OCI-LY3 (cell line): ENCODE results near the gene SP1.

ENCODE experiments used
- H2AFZ ChIP-seq: fragments of 200-600, 300-600 bp; shearing (Covaris generic); 2 replicates; pipeline ENCODE4 v1.6.0; 2014; ENCODE audit warnings: antibody characterized with exemption, low read depth, low read length
- H3K27ac ChIP-seq: fragments of 200-600, 300-600 bp; sonication (generic); 2 replicates; pipeline ENCODE4 v1.5.1; 2014; ENCODE audit warnings: mild to moderate bottlenecking, low read length, moderate library complexity, mixed read lengths
- H3K27me3 ChIP-seq: fragments of 200-600, 300-600 bp; sonication (generic); 2 replicates; pipeline ENCODE4 v1.6.1; 2014; ENCODE audit warnings: low read depth, low read length, mixed read lengths
- H3K36me3 ChIP-seq: fragments of 200-600, 300-600 bp; sonication (generic); replicated peaks from 2 replicates; pipeline ENCODE3; 2014; ENCODE audit warnings: low read depth, low read length, mixed read lengths
- H3K4me1 ChIP-seq: fragments of 300-600, 200-600 bp; sonication (generic); 2 replicates; pipeline ENCODE4 v1.6.1; 2014; ENCODE audit warnings: low read length, mixed read lengths
- H3K4me2 ChIP-seq: fragments of 200-600, 300-600 bp; sonication (generic); 2 replicates; pipeline ENCODE4 v1.6.1; 2014; ENCODE audit warnings: low read length, mixed read lengths
- H3K4me3 ChIP-seq: fragments of 300-600, 200-600 bp; sonication (generic); 2 replicates; pipeline ENCODE4 v1.5.1; 2014; ENCODE audit warnings: antibody characterized with exemption, mild to moderate bottlenecking, low read length, moderate library complexity
- H3K79me2 ChIP-seq: fragments of 300-600, 200-600 bp; shearing (Covaris generic); 2 replicates; pipeline ENCODE4 v1.6.1; 2014; ENCODE audit warnings: mild to moderate bottlenecking, low read length, mixed read lengths
- H3K9ac ChIP-seq: fragments of 300-600, 200-600 bp; shearing (Covaris generic); 2 replicates; pipeline ENCODE4 v1.6.0; 2014; ENCODE audit warnings: mild to moderate bottlenecking, low read length, moderate library complexity
- H3K9me3 ChIP-seq: fragments of 200-600, 300-600 bp; shearing (Covaris generic); 2 replicates; pipeline ENCODE4 v1.6.1; 2014; ENCODE audit warnings: low read length, mixed read lengths; ENCODE audit not compliant: insufficient read depth
- H4K20me1 ChIP-seq: fragments of 200-600, 300-600 bp; sonication (generic); 2 replicates; pipeline ENCODE4 v1.6.1; 2016; ENCODE audit warnings: low read length, mixed read lengths; ENCODE audit not compliant: insufficient read depth
- EZH2phosphoT487 ChIP-seq: fragments of 200-600 bp; shearing (Covaris generic); IDR thresholded peaks from 2 replicates; pipeline ENCODE4 v1.6.1; 2018; ENCODE audit warnings: antibody characterized with exemption, mixed run types, low read depth
- TF ChIP-seq, protein P1 (sequence below): fragments of 200-600, 300-600 bp; sonication (generic); IDR thresholded peaks from 2 replicates; pipeline ENCODE4 v1.5.1; 2014; ENCODE audit warnings: antibody characterized with exemption, low read length, low read depth

The SP1 gene

DNA sequence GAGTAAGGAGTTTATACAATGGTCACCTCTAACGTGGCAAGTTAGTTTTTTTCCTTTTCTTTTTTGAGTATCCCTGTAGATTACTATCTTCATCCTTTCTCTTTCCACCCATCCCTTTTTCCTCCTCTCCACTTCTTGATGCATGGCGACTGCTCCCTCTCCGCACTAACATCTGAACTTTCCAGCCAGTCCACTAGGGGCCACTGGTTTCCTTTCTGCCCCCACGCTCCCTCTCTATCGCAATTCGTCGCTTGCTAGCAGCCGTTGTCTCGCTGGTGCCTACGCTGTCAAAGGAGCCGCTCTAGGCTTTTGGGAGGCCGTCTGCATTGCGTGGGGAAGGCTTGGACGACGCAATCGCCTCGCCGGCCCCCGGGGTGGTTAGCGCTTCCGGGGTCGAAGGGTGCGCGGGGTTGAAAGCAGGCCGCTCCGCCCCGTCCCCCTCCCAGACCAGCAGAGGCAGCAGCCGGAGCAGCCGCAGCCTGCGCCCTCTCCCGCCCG is 71.7 kb downstream of the SP1 start, which contains the start of gene PCBP2:
Gene PCBP2 (plus strand): TSS at position 442 of the 498 bp plus-strand sequence. CDS start 2,699 bp downstream, outside the sequence.
- peaks cover 31% of the 10 kb centered on the region for H4K20me1 ChIP-seq
- H3K27me3 ChIP-seq, result no peaks in the 10 kb centered on the region
- peak within 1 kb of the TSS; percentile 87 for H3K4me2 ChIP-seq
- H3K27ac ChIP-seq, result peak within 1 kb of the TSS; percentile 74
- peak within 1 kb of the TSS; percentile 96 for H3K9ac ChIP-seq
- TF ChIP-seq, protein P1, sequence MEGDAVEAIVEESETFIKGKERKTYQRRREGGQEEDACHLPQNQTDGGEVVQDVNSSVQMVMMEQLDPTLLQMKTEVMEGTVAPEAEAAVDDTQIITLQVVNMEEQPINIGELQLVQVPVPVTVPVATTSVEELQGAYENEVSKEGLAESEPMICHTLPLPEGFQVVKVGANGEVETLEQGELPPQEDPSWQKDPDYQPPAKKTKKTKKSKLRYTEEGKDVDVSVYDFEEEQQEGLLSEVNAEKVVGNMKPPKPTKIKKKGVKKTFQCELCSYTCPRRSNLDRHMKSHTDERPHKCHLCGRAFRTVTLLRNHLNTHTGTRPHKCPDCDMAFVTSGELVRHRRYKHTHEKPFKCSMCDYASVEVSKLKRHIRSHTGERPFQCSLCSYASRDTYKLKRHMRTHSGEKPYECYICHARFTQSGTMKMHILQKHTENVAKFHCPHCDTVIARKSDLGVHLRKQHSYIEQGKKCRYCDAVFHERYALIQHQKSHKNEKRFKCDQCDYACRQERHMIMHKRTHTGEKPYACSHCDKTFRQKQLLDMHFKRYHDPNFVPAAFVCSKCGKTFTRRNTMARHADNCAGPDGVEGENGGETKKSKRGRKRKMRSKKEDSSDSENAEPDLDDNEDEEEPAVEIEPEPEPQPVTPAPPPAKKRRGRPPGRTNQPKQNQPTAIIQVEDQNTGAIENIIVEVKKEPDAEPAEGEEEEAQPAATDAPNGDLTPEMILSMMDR, result peak; percentile 75
- TF ChIP-seq EZH2phosphoT487, result no peak
- H2AFZ ChIP-seq, result peak within 1 kb of the TSS; percentile 71
- peaks cover 18% of the 10 kb centered on the region for H3K4me1 ChIP-seq
- peak within 1 kb of the TSS; percentile 85 for H3K4me3 ChIP-seq
- peaks cover 46% of the 10 kb centered on the region for H3K79me2 ChIP-seq
- no peaks in the 10 kb centered on the region for H3K9me3 ChIP-seq
- peaks cover 50% of the 10 kb centered on the region for H3K36me3 ChIP-seq

DNA sequence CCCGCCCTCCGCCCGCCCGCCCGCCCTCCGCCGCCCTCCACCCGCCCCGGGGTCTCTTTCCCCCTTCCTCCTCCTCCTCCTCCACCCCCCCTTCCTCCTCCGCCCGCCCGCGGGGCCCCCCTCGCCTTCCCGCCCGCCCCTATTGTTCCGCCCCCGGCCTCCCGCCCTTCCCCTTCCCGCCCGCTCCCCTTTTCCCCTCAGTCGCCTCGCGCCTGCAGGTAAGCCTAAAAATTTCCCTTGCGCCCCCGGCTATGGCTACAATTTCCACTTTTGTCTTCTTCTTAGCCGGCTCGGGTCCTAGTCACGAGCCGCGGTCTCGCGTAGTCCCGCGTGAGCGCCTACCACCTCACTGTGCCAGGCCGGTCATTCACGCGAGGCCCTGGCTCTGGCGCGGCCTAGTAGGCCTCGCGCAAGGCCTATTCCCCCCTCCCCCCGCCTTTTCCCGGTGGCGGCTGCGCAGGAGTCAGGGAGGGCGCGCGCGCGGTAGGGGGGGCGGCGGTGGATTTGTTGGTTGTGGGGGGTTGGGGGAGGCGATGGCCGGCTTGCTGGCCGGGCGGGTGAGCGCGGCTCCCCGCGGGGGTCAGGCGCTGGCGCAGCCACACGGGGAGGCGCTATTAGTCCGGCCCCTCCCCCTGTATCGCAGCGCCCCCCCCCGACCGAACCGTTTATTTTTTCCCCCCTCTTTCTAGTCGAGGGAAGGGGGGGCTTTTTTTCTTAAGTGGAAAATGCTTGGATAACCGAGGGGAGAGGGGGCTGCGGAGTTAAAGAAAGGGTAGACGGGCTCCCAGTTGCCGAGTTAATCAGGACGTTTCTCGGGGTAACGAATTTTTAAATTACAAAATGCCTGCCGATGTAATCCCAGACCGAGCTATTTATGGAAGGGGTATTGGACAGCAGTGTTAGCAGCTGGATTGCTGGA is 72.4 kb downstream of the SP1 start:
- Histone ChIP-seq H2AFZ (no peak overlapping the region), H4K20me1 (peaks cover 31% of the 10 kb centered on the region), H3K27ac (peak overlapping the region; percentile 74), H3K4me2 (peak overlapping the region; percentile 87), H3K27me3 (no peaks in the 10 kb centered on the region), H3K9me3 (no peaks in the 10 kb centered on the region), H3K9ac (peak overlapping the region; percentile 96), H3K36me3 (peaks cover 55% of the 10 kb centered on the region), H3K4me1 (peaks cover 18% of the 10 kb centered on the region), H3K79me2 (peaks cover 53% of the 10 kb centered on the region), H3K4me3 (peak overlapping the region; percentile 85)
- no peak for TF ChIP-seq EZH2phosphoT487
- TF ChIP-seq, protein P1, result peak; percentile 60

DNA sequence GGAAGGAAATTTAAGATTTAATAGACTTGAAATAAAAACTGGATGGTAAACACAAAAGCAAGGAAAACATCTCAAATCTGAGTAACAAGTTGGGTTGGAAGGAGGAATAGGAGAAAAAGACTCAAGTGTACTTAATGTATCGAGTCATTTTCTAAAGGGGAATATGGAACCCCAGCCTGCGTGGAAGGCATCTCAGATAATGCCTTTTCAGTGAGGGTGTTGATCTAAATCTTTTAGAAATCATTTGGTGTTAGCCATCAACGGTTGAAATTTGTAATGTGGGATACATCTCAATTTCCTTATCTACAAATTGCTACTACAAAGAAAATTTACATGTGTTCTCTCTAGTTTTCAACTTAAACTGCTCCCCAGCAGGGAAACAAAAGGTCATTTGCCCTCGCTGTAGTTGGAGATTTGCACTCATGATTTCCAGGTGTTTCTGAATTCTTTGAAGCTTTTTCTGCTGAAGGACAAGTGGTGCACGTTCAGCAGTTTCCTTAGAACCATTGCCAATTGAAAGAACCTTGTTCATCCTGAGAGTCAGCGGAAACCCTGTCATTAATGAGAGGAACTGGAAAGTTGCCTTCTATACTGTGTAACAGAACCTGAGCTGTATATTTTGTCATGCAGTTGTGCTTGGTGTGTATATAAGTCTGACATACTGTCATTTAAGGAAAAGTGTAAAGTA is 74.1 kb downstream of the SP1 start:
- Histone ChIP-seq H3K4me1 (peaks cover 18% of the 10 kb centered on the region), H3K4me3 (0 out of 2 replicates have a peak overlapping the region, but pooled peaks have one; percentile 85), H3K4me2 (peak overlapping the region; percentile 87), H3K79me2 (peaks cover 64% of the 10 kb centered on the region), H3K9ac (0 out of 2 replicates have a peak overlapping the region, but pooled peaks have one; percentile 96), H3K27me3 (no peaks in the 10 kb centered on the region), H3K9me3 (no peaks in the 10 kb centered on the region), H2AFZ (no peak overlapping the region), H3K27ac (no peak overlapping the region), H3K36me3 (peaks cover 53% of the 10 kb centered on the region), H4K20me1 (peaks cover 34% of the 10 kb centered on the region)
- TF ChIP-seq EZH2phosphoT487, result no peak
- TF ChIP-seq, protein P1, result no peak
